GM18505 (cell line): ENCODE results near the gene DBF4B.
A peak's percentile ranks its signal among the peaks of the same experiment; 100 is the strongest.
"Not testable (repeated sequence)": the region's sequence is repeated elsewhere in the genome, so short reads cannot be mapped to it uniquely, and the experiment has no call there.

Experiments
- ATAC-seq: cut with Tn5 transposase; IDR thresholded peaks from one replicate; pipeline ENCODE4 v1.9.1; 2021; ENCODE audit not compliant: unreplicated experiment
- POLR2A ChIP-seq: IDR thresholded peaks from 4 replicates; pipeline ENCODE4 v1.6.1; 2011; ENCODE audit warnings: borderline replicate concordance; ENCODE audit not compliant: insufficient read depth, insufficient read length; ENCODE audit errors: extremely low read depth

Gene DBF4B, protein sequence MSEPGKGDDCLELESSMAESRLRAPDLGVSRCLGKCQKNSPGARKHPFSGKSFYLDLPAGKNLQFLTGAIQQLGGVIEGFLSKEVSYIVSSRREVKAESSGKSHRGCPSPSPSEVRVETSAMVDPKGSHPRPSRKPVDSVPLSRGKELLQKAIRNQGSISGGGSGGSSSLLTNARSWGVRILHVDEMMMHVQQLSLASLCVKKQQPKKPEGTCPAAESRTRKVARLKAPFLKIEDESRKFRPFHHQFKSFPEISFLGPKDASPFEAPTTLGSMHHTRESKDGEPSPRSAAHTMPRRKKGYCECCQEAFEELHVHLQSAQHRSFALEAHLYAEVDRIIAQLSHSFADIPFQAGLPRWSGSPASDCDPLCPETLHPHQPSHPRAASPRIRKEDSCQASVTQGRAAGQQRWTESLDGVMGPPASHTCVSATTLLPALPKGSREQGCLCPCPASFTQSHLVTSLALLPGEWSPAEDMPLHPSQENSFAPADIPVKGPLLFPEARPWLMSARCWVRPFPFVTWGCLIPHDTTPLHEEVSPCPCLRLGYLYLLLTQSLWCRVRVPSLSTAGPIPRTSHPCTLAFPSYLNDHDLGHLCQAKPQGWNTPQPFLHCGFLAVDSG

DNA sequence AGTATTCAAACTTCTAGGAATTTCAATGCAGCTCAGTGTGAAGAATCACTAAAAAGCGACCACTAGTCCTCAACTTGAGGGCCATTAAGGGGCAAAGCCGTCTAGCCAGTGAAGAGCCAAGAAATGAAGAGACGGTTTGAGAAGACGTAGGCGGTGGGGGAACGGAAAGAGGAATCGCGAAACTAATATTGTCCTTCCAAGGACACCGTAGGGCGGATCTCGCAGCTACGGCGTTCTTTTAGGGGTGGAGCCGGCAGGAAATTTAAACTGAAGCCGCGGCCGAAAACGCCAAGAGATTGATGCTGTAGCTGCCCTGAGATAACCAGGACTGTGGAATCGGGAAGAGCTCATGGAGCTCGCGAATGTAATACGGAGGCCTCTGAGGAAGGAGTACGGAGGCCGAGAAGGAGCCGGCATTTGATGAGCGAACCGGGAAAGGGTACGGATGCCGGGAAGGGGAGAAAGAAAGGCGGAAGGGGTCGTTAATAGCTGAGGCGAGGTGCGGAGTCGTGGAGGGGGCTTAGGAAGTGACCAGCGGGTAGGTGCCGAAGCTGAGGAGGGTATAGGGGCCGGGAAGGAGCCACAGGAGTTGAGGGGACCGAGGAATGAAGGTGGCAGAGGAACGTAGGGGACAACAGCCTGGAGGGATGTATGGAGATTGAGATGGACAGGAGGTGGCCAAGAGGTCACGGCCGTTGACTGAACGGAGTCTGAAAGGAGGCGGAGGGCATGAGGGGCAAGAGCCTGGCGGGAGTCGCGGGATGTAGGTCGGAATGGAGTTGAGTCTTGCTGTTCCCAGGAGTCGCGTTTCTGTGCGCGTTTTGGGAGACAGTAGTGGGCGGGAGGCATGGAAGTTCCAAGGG lies at the start of gene DBF4B:
Gene DBF4B, plus strand, starts transcription at position 265 of the 863 bp plus-strand sequence. Its CDS starts 156 bp downstream, at position 421.
- TF ChIP-seq POLR2A, result peak; percentile 70
- ATAC-seq, result peak; percentile 72

DNA sequence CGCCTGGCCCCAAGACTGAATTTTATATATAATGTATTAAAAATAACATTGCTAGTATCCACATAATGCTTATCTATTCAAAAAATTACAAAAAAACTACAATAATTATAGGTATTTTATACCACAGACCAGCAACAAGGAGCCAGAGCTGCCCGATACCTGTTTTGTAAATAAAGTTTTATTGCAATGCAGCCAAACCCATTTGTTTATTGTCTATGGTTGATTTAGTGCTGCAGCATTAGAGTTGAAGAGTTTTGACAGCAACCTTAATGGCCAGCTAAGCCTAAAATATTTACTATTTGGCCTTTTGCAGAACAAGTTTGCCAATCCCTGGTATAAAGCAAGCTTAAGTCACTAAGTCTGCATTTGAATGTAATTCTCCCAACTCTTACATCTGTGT lies 46.6 kb upstream of the DBF4B start:
- ATAC-seq, result no peak
- no peak for TF ChIP-seq POLR2A

DNA sequence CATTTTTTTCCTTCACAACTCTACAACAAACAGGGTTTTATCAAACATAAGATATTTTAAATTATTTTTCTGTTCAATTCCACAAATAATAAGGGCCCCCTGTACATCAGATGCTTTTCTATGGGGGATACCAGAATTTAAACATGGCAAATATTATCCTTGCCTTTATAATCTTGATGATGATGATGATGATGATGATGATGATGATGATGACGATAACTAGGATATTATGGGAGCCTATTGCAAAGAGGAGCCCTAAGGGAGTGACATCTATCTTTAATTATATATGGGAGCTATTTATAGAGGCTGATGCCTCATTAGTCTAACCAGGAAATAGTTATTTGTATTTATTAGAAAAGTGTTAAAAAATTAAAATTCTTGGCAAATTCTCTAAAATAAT lies 45.4 kb upstream of the DBF4B start:
- no peak for ATAC-seq

DNA sequence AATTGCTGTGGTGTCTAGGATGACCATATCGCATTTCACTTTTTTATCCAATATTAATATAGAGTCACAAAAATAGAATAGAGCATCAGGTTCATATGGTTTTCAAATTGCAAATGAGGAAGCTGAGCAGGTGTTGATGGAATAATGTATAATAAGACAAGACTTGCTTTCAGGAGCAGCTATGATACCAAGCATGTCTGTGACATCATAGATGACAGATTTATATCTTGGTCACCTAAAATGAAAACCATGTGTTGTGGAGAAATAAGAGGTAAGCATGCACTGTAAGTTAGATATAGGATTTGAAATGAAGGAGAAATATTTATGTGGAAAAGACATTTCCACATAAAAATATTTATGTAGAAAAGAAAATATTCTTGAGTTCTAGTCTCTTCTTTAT lies 43.6 kb upstream of the DBF4B start:
- no peak for ATAC-seq
- TF ChIP-seq POLR2A, result no peak

More for the DNA sequence above, 45.4 kb upstream of the DBF4B start:
- TF ChIP-seq POLR2A, result no peak

DNA sequence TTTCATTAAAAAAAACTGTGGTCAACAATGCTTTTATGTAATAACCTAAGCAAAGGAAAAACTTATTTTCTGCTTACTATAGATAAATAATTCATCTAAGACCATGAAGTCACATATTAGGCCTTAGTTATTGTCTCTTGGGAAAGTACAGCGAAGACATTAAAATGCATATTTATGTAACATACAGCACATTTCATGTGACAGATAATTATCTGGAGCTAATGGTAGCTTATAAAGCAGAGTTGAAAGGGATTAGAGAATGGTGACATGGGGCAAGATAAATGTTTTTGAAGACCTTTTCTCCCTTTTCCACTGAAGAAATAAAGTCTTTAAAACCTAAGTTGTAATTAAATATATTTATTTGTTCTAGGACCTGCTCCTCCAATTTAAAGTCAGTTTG lies 42.5 kb upstream of the DBF4B start:
- TF ChIP-seq POLR2A, result no peak
- no peak for ATAC-seq

DNA sequence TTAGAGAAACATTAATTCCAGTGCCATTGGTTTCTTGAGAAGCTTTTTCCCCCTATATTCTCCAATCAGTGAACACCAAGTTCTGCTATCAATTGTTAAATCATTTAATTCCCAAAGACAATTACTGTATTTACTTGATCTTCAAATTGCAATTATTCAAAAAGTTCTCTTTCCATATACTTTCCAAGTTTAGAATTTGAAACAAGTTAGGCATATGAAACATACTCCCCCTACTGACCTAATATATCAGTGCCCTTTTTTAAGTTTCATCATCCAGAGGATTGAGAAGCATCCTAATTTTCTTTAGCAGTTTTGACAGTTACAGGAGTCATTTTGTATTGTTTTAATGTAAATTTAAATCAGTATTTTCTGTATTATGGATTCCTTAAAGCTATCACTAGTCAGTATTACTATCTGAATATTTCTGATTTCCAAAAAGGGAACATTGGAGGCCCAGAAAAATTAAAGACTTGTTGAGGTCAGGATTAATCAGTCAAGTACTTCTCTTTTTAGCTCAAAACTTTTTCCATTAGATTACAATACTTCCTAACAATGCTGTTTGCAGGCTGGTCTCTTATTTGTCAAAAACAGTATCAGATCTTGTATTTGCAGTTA lies 35.9 kb upstream of the DBF4B start:
- no peak for TF ChIP-seq POLR2A
- no peak for ATAC-seq

DNA sequence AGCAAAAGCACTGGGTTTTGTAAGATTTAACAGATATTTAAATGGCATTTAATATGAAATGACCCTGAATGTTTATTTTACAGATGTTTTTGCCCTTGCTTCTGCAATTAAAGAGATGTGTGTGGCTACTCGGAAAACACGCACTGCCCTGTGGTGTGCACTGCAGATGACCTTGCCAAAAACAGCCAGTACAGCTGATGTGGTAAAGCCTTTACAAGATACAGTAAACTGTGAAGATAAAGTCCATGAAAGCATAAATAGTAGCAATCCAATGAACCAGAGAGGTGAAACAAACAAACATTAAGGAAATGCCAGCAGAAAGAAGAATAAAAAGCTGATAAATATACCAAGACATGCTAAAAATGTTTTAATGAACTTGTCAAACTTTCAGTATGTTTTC lies 34.6 kb upstream of the DBF4B start:
- no peak for ATAC-seq
- TF ChIP-seq POLR2A, result no peak

DNA sequence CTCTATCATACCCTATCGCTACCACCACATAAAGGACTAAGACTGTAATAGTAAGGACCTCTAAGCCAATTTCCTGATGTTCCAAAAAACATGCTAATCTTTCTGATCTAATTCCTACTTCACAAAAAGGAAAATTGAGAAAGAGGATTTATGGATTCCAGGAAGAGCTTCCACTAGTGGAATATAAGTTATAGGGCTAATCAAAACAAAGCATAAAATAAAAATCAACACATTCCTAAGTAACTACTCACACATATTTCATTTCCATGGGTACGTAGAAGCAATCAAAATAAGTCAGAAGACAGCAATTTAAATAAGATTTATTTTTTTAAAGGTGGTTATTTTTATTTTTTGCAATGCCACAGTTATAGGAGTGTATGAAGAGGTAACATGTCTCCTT lies 31.3 kb upstream of the DBF4B start:
- no peak for TF ChIP-seq POLR2A
- ATAC-seq, result no peak

DNA sequence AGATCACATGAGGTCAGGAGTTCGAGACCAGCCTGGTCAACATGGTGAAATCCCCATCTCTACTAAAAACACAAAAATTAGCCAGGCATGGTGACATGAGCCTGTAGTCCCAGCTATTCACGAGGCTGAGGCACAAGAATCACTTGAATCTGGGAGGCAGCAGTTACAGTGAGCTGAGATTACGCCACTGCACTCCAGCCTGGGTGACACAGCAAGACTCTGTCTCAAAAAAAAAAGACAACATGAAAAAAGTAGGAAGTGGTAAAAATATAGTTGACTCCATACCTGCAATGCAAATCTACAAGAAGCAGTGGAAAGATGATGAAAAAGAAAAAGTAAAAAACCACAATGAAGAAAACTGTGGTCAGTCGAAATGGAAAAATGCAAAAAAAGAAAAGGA lies 25.2 kb upstream of the DBF4B start:
- ATAC-seq, result not testable (repeated sequence)

DNA sequence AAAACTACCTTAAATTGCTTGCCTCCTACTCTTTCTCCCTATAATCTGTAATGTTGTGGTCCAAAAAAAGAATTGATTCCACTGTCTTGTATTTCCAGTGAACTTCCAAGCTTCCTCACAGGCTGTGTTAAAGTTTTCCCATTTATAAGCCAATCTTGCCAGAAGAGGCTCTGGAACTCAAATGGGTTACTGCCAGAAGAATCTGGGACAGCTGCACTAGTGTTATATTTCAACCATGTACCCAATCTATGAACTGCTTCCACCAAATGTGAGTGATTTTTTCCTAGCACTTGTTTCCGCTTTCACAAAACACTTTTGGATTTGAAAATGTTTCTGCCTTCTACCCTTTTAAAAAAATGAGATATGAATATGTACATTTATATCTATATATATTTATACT lies 20.7 kb upstream of the DBF4B start:
- ATAC-seq, result no peak
- TF ChIP-seq POLR2A, result no peak

DNA sequence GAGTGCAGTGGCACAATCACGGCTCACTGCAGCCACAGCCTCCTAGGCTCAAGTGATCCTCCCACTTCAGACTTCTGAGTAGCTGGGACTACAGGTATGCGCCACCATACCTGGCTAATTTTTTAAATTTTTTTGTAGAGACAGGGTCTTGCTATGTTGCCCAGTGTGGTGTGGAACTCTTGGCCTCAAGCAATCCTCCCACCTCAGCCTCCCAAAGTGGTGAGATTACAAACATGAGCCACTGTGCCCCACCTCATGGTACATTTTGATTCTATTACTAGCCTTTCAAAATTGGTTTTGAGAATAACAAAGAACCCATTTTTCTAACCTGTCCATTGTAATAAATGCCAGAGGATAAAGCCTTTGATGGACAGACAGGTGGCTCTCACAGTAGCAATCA lies 20.3 kb upstream of the DBF4B start:
- no peak for ATAC-seq
- no peak for TF ChIP-seq POLR2A

DNA sequence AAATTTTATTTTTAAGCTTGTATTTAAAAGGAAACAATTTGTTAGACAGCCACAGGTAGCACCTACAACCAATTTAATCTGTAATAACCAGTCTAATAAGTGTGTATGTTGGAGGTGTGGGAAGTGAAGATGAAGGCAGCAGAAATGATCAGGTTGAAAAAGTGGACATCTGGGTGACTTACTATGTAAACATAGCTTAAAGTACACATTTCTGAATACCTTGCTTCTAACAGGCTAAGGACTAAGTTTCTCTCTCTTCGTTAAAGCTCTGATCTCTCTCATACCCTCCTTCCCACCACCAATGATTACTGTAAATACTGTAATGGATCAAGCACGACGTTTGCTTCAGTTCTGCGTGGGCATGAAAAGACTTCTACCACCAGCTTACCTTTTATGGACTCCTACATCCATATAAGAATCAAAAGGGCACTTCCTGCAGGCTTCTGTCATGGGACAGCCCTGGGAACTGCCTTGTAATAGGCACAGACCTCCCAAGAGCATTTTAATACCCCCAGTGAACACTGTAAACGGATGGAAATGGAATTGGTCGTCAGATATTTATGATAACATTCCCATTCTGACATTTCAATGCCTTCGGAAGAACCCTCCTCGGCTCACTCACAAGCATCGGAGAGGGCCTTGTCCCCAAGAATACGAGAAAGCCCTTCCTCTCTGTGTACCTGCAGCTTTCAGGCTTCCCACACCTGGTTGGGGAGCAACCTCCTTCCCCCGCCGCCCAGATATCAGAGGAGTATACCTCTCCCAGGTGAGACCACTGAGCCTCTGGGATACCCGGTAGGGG lies 19.6 kb upstream of the DBF4B start:
- TF ChIP-seq POLR2A, result no peak

More for the DNA sequence above, 19.6 kb upstream of the DBF4B start:
- ATAC-seq, result peak; percentile 14
